HepG2 (cell line): ENCODE data around the gene TRIM44. TPM values are rescaled to one million over a fixed set of nuclear protein-coding genes. Genes with fewer than 3 reads are reported as not detected.

Experiments used
- AHR ChIP-seq: IDR thresholded peaks from 2 replicates; pipeline ENCODE4 v1.6.1; 2018; ENCODE audit warnings: missing genetic modification reagents, missing compliant biosample characterization
- AKAP8 ChIP-seq: sonication (generic); formaldehyde crosslinking; IDR thresholded peaks from 2 replicates; pipeline ENCODE4 v1.5.1; 2020; ENCODE audit warnings: mild to moderate bottlenecking, missing genetic modification reagents
- CBX2 ChIP-seq, 2 experiments: fragments of 200-600 bp in 1 of 2; sonication (generic); formaldehyde crosslinking in 1 of 2; IDR thresholded peaks; 2 replicates each; pipeline versions ENCODE4 v1.7.0 to v1.8.1; 2018 to 2022; ENCODE audit warnings: low read depth in 2 of 2, low read length in 1 of 2, mild to moderate bottlenecking in 1 of 2, missing genetic modification reagents in 1 of 2
- HNRNPH1 ChIP-seq: fragments of 200-400 bp; formaldehyde crosslinking; optimal IDR thresholded peaks from 2 replicates; pipeline ENCODE3; 2017; ENCODE audit warnings: mild to moderate bottlenecking, low read depth, low read length
- LCORL ChIP-seq, 2 experiments: fragments of 450-650 bp in 1 of 2; sonication (generic) in 1 of 2; formaldehyde crosslinking in 1 of 2; IDR thresholded peaks; 2 replicates each; pipeline versions ENCODE4 v1.5.0 to v1.6.1; 2017 to 2020; ENCODE audit warnings: antibody characterized with exemption in 1 of 2, missing genetic modification reagents in 1 of 2
- NCOR1 ChIP-seq: fragments of 200-600 bp; sonication (generic); IDR thresholded peaks from 2 replicates; pipeline ENCODE4 v1.7.0; 2017; ENCODE audit warnings: antibody characterized with exemption, low read length, borderline replicate concordance
- PCBP2 ChIP-seq: fragments of 200-400 bp; formaldehyde crosslinking; optimal IDR thresholded peaks from 2 replicates; pipeline ENCODE3; 2018; ENCODE audit warnings: low read length, low read depth; ENCODE audit not compliant: poor library complexity, severe bottlenecking
- POLR2AphosphoS5 ChIP-seq: IDR thresholded peaks from 2 replicates; pipeline ENCODE4 v1.6.1; 2012; ENCODE audit warnings: low read depth, low read length
- SKI ChIP-seq: fragments of 450-650 bp; IDR thresholded peaks from one replicate; pipeline ENCODE4 v1.6.1; 2018; ENCODE audit warnings: mild to moderate bottlenecking; ENCODE audit not compliant: partially characterized antibody
- TBP ChIP-seq: sonication (generic); formaldehyde crosslinking; IDR thresholded peaks from 2 replicates; pipeline ENCODE4 v1.5.0; 2020; ENCODE audit warnings: missing genetic modification reagents
- TBX3 ChIP-seq: fragments of 450-650 bp; IDR thresholded peaks from 2 replicates; pipeline ENCODE4 v1.6.1; 2017; ENCODE audit warnings: antibody characterized with exemption, mild to moderate bottlenecking, inconsistent platforms, borderline replicate concordance
- TOE1 ChIP-seq: sonication (generic); formaldehyde crosslinking; IDR thresholded peaks from 2 replicates; pipeline ENCODE4 v1.4.0; 2020; ENCODE audit warnings: mild to moderate bottlenecking, missing genetic modification reagents
- ZNF143 ChIP-seq: sonication (generic); formaldehyde crosslinking; IDR thresholded peaks from 2 replicates; pipeline ENCODE4 v1.4.0; 2020; ENCODE audit warnings: missing genetic modification reagents
- ZNF232 ChIP-seq: sonication (generic); formaldehyde crosslinking; IDR thresholded peaks from 2 replicates; pipeline ENCODE4 v1.4.0; 2020; ENCODE audit warnings: missing genetic modification reagents, borderline replicate concordance
- ZNF296 ChIP-seq: sonication (generic); formaldehyde crosslinking; conservative IDR thresholded peaks from 2 replicates; pipeline ENCODE4 v1.5.0; 2020; ENCODE audit warnings: mild to moderate bottlenecking, missing genetic modification reagents
- ZNF577 ChIP-seq: sonication (generic); formaldehyde crosslinking; IDR thresholded peaks from 2 replicates; pipeline ENCODE4 v1.4.0; 2020; ENCODE audit warnings: mild to moderate bottlenecking, low read depth, missing genetic modification reagents, borderline replicate concordance
- ZNF660 ChIP-seq: sonication (generic); formaldehyde crosslinking; IDR thresholded peaks from 2 replicates; pipeline ENCODE4 v1.5.1; 2020; ENCODE audit warnings: mild to moderate bottlenecking, low read depth, missing genetic modification reagents, borderline replicate concordance
- ZNF740 ChIP-seq: sonication (generic); formaldehyde crosslinking; IDR thresholded peaks from 2 replicates; pipeline ENCODE4 v1.4.0; 2020; ENCODE audit warnings: missing genetic modification reagents
- ZNF768 ChIP-seq: sonication (generic); formaldehyde crosslinking; IDR thresholded peaks from 2 replicates; pipeline ENCODE4 v1.4.0; 2020; ENCODE audit warnings: missing genetic modification reagents
- ZNF775 ChIP-seq: sonication (generic); formaldehyde crosslinking; IDR thresholded peaks from 2 replicates; pipeline ENCODE4 v1.4.0; 2020; ENCODE audit warnings: missing genetic modification reagents, mild to moderate bottlenecking, moderate library complexity, borderline replicate concordance
- ZNF800 ChIP-seq: sonication (generic); formaldehyde crosslinking; IDR thresholded peaks from 2 replicates; pipeline ENCODE4 v1.4.0; 2020; ENCODE audit warnings: missing genetic modification reagents
- ZNF850 ChIP-seq: sonication (generic); formaldehyde crosslinking; conservative IDR thresholded peaks from 2 replicates; pipeline ENCODE4 v1.9.0; 2021; ENCODE audit warnings: mild to moderate bottlenecking, missing genetic modification reagents
- polyA plus RNA-seq, 8 experiments: library from polyadenylated mRNA; depleted of rRNA in 3 of 8; stranded (reverse) in 7 of 8; unstranded in 1 of 8; fragments of >200 nt; fragmentation: Illumina TruSeq in 4 of 8; extraction: Trizol in 4 of 8; gene quantifications; 2 replicates each; pipeline versions ENCODE4 v1.2.1 to v1.2.3, GENCODE V29; 2011 to 2016; ENCODE audit warnings: low read depth in 4 of 8, missing spikeins in 1 of 8, mixed read lengths in 1 of 8; ENCODE audit not compliant: insufficient read depth in 1 of 8
- total RNA-seq, 5 experiments: library from RNA; depleted of rRNA; stranded (reverse); fragments of >200 nt; fragmentation: Illumina TruSeq; extraction: Trizol; gene quantifications; 2 replicates each; pipeline ENCODE4 v1.2.3, GENCODE V29; 2016; ENCODE audit warnings: low read depth in 1 of 5

TRIM44 gene
- total and polyA plus RNA-seq, 2 of the 13 experiments (the other 11 are each of a cell fraction or from before 2014, with no cell fraction given), result 22.7 to 50.3 TPM

GRCh38 chr11:35662649-35663407, at the start of gene TRIM44 (continued):
- no peak for TF ChIP-seq NCOR1
- TF ChIP-seq ZNF768, result peak; percentile 79; the same call in 1 of the 2 replicates
- 0 out of 2 replicates have a peak, but pooled peaks have one; percentile 42 for TF ChIP-seq ZNF800 (CRISPR knock-in tag)
- TF ChIP-seq TOE1, result no peak; the same call in 1 of the 2 replicates
- TF ChIP-seq ZNF740 (CRISPR knock-in tag), result peak; percentile 65; the same call in 1 of the 2 replicates
- peak; percentile 62; the same call in 1 of the 2 replicates for TF ChIP-seq AKAP8 (CRISPR knock-in tag)
- peak; percentile 86; the same call in 1 of the 2 replicates for TF ChIP-seq ZNF775 (CRISPR knock-in tag)
- TF ChIP-seq LCORL (IDR thresholded peaks at IDR 0.05), result 0 out of 2 replicates have a peak, but pooled peaks have one; percentile 8
- 0 out of 2 replicates have a peak, but pooled peaks have one; percentile 26 for TF ChIP-seq LCORL (CRISPR knock-in tag; IDR thresholded peaks at IDR 0.05)
- TF ChIP-seq ZNF143 (CRISPR knock-in tag), result peak; percentile 72
- no peak for TF ChIP-seq CBX2 (IDR thresholded peaks at IDR 0.05; ENCODE audit: low read depth, low read length)
- 0 out of 2 replicates have a peak, but pooled peaks have one; percentile 25 for TF ChIP-seq CBX2 (CRISPR knock-in tag; IDR thresholded peaks at IDR 0.05; ENCODE audit: low read depth)
- no peak for TF ChIP-seq TBP
- no peak for TF ChIP-seq PCBP2
- peak; percentile 98; the same call in 1 of the 2 replicates for TF ChIP-seq ZNF577 (CRISPR knock-in tag)
- TF ChIP-seq ZNF232 (CRISPR knock-in tag), result peak; percentile 99
- no peak for TF ChIP-seq AHR
- TF ChIP-seq ZNF850 (CRISPR knock-in tag), result no peak
- no peak; the same call in 1 of the 2 replicates for TF ChIP-seq POLR2AphosphoS5
- TF ChIP-seq SKI, result peak; percentile 60
- 0 out of 2 replicates have a peak, but pooled peaks have one; percentile 84 for TF ChIP-seq ZNF296
- no peak for TF ChIP-seq HNRNPH1
- no peak; the same call in 1 of the 2 replicates for TF ChIP-seq TBX3
- peak; percentile 95; the same call in 1 of the 2 replicates for TF ChIP-seq ZNF660 (CRISPR knock-in tag)
